Dermis microvascular lymphatic vessel endothelial cell (primary cell): ENCODE data around the gene PDIA4. TPM values are rescaled to one million over a fixed set of nuclear protein-coding genes. Genes with fewer than 3 reads are reported as not detected.
"Not testable (repeated sequence)": the region's sequence is repeated elsewhere in the genome, so short reads cannot be mapped to it uniquely, and the experiment has no call there.

Experiments
- DNase-seq, 2 donors: peaks; one replicate each; pipeline versions ENCODE4 v3.0.0 to v3.0.0-alpha.2; 2010; ENCODE audit warnings: low read depth in 2 of 2
- total RNA-seq: library from RNA; depleted of rRNA; stranded (reverse); fragments of >200 nt; gene quantifications from 2 replicates; pipeline ENCODE4 v1.2.1, GENCODE V29; 2014

PDIA4 gene
- total RNA-seq, result 239 and 243 TPM in 2 replicates

DNA sequence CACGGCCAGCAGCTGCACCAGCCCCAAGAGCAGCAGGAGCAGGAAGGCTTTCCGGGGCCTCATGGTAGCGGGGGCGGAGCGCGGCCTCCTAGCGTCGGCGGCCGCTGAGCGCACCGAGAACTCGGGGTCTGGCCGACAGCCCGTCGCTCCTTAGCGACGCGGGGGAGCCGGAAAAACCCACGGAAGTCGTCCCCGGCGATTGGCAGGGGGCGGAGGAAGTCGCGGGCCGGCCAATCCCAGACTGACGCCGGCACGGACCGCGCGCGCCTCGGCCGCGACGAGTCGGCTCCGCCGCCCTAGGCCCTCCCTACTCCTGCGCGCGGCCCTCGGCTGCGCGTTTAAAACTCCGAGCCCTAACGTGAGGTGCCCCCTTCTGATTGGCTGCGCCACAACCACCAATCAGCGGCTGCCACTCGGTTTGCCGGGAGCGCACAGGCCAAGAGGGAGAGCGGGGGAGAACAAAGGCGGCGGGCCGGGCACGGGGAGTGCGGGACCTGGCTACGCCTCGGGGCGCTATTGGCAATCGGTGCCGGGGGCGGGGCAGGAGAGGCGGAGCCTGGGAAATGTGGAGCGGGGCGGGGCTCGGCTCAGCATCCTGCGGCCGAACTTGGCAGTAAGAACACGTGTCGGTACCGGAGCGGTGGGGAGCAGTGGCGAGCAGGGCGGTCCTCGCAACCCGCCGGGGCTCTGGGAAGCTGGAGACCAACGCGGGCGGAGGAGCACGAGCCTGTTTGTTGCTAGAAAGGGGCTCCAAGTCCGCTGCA lies at the start of gene PDIA4:
Gene PDIA4, minus strand, starts transcription at position 160 of the 764 bp plus-strand sequence. Its CDS starts 97 bp downstream, at position 63.
- DNase-seq, result peak; percentile 97 to 100

DNA sequence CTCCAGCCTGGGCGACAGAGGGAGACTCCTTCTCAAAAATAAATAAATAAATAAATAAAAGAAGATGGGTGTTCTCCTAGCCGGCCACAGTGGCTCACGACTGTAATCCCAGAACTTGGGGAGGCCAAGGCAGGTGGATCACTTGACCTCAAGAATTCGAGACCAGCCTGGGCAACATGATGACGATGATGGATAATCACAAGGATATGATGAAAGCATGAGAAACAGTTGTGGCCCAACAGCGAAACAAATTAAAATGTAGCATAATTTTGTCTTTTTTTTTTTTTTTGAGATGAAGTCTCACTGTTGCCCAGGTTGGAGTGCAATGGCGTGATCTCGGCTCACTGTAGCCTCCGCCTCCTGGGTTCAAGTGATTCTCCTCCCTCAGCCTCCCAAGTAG lies 49.3 kb upstream of the PDIA4 start:
- DNase-seq, result no peak

- no peak for DNase-seq
Measured at GRCh38 chr7:149075286-149075685, 47.0 kb upstream of the PDIA4 start.

DNA sequence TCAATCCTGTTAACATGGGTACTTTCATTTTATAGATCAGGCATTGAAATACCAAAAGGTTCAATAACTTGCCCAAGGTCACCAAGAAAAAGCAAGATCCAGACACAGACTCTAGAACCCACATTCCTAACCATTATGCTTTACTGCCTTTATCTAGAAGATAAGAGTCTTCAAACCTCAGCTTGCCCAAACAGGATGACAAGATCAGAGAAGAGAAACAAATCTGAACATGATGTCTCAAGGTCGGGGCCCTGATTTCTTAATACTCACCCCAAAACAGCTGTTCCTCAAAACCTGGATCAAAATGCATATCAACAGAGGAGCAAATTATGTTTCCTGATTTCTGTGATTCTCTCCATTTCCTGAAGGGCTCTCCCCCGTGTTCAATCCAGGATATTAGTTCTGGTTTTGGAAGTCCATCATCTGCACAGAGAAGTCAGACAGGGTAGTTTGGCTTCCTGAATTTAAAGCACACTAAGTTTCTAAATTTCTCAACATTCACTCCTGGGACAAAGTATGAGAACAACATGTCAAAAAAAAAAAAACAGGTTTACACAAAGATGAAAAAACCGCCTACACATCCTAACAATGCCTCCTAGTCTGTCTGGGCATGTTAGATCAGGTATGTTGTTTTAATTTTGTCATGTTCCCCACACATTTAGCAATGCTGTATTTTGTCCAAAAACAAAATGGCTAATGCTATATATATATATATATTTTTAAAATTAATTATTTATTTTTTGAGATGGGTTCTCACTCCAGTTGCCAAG lies 46.0 kb upstream of the PDIA4 start:
- DNase-seq, result no peak

DNA sequence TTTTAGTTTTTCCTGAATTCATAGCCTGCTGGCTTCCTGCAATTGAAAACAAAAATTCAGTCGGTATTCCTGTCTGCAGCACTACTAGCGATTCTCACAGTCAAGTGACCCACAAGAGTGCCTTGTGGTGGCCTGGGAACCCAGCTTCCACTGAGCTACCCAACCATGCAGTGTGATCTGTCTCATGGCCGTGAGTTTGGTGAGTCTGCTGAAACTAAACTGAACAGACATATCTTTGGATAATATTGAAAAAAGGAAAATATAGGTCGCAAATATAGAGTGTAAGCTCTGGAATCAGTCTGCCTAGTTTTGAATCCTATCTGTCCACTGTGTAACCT lies 44.1 kb upstream of the PDIA4 start:
- no peak for DNase-seq

DNA sequence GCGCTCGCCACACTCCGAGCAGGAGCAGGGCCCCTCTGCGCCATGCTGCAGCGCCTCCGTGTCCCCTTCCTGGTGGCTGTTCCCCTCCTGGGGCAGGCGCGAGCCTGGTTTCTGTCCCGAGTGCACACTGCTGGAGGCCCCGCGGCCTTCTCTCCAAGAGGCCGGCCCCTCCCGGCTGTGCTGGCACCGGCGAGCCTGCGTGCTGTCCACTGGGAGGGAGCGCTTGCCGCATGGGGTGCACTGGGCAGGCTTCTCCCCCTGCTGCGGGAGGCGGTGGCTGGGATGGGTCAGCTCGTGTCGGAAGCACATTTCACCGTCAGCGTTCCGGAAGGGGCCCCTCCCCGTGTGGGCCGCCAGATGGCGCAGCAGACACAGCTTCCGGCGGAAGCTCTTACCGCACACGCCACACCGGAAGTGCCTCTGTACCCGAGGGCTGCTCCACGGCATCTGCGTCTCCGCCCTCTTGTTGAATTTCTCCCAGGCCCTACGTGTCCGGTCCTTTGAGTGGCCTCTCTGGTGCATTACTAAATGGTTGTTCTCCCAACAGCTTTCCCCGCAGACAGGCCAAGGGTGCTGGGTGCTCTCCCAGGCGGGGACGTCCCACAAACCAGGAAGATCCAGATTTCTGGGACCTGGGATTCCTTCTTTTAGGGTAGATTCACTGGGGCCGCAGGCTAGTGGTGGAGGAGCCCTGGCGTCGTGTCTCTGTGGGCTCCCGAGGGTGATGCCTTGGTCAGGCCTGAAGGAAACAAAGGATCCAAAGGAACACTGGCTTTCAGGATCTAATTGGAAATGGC lies 43.5 kb upstream of the PDIA4 start:
- DNase-seq, result peak in 1 of 2 donors; percentile 26

- no peak for DNase-seq
Measured at GRCh38 chr7:149071182-149071635, 42.9 kb upstream of the PDIA4 start.

DNA sequence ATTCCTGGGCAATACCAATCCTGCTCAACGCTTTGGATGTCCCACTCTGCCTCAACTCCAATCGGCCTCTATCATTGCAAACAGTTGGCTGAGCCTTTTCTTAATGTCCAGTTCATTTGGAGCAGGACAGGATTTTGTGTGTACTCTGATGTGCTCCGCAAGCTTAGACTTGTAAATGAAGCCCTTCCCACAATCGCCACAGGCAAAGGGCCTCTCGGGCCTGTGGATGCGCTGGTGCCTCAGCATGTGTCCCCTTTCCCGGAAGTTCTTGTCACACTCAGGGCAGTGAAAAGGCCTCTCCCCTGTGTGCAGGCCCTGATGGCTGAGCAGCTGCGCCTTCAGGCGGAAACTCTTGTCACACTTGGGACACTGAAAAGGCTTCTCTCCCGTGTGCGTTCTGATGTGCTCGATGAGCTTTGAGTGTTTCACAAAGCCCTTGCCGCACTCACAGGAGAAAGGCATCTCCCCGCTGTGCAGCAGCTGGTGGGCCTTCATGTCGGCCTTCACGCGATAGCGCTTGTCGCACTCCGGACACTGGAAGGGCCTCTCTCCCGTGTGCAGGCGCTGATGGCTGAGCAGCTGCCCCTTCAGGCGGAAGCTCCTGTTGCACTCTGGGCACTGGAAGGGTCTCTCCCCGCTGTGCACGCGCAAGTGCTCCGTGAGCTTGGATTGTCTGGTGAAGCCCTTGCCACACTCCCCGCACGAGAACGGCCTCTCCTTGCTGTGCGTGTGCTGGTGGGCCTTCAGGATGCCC lies 42.2 kb upstream of the PDIA4 start:
- DNase-seq, result no peak

DNA sequence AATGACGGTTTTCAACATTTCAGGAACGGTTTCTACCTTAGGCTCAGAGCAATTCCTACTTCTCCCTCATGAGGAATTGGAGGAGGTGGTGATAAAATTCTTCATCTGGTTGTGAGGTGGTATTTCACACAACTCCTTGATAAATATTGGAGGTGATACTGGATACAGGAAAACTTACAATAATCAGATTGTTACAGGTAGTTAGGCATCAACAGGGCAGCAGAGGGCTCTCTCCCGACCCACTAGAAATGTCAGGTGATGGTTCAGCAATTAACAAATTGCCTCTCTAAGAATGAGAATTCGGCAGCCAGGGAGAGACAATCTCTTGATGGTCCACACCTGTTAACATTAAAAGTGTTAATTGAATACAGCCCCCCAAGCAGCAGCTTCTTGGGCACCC lies 39.6 kb upstream of the PDIA4 start:
- no peak for DNase-seq

DNA sequence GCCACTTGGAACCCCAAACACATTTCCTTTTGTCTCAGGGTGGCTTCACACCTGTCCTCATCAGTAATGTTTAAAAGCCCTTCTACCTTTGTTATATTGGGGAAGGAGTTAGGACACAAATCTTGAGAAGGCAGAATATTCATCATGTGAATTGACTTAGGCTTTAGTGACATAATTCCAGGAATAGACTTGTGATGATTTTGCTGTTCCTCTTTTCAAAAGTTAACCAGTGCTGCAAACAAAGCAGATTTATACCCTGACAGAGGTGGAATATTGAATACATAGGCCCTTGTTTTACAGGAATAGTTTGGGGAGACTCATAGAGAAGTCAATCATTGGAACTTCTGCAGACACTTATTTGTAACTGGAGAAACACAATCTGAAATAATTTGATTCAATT lies 35.2 kb upstream of the PDIA4 start:
- no peak for DNase-seq

DNA sequence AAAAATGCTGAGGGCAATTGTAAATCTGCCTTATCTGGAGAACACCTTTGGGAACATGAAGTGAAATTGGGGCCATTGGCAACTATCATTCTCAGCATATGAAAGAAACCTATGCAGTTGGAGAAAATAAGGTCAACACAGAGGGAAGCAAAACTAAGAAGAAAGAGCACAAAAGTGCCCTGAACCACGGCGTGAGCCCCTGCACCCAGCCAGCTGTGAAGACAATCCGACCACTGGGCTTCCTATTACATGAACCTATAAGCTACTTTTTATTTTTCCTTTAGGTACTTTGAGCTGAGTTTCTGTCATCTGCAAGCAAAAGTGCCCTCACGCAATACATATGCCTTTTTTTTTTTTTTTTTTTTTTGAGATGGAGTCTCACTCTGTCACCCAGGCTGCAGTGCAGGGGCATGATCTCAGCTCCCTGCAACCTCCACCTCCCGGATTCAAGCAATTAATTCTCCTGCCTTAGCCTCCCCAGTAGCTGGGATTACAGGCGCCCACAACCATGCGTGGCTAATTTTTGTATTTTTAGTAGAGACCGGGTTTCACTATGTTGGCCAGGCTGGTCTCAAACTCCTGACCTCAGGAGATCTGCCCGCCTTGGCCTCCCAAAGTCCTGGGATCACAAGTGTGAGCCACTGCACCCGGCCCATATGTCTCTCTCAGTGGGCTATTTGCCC lies 34.1 kb upstream of the PDIA4 start:
- not testable (repeated sequence) for DNase-seq

DNA sequence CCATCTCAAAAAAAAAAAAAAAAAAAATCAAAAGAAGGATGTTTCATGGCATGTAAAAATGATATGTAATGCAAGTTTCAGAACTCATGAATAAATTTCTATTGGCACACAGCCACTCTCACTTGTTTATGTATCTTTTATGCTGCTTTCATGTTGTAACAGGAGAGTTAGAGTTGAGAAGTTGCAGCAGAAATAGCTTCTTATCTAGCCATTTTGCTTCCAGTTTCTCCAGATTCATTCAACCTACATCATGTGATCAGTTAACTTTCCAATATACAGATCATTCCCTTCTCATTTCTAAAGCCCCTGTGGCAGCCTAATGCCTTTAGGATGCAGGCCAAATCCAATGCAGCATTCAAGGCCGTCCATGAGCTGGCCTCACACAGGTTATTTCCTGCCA lies 31.9 kb upstream of the PDIA4 start:
- no peak for DNase-seq

DNA sequence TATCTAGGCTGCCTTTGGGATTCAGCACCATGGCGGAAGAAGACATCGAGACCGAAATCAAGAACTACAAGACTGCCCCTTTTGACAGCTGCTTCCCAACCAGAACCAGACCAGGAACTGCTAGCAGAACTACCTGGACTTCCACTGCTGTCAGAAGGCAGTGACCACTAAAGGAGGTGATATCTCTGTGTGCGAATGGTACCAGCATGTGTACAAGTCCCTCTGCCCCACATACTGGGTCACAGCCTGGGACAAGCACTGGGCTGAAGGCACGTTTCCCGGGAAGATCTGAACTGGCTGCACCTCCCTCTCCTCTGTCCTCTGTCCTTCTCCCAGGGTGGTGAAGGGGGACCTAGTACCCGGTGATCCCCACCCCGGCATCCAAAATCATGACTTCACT lies 25.6 kb upstream of the PDIA4 start:
- no peak for DNase-seq

DNA sequence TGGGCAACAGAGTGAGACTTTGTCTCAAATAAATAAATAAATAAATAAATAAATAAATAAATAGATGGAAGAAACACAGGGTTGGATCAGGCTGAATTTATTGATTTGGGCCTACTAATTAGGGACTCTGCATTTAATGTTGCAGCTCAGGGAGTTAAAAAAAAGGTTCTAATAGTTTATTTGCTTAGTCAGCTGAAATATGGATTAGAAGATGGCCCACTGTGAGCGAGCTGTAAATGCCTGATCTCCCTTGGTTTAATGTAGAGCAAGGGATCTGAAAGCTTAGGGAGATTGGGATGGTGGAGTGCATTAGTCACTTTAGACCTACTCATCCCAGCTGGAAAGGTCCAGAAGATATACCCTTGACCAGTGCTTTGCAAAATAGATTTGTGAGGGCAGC lies 25.1 kb upstream of the PDIA4 start:
- no peak for DNase-seq

DNA sequence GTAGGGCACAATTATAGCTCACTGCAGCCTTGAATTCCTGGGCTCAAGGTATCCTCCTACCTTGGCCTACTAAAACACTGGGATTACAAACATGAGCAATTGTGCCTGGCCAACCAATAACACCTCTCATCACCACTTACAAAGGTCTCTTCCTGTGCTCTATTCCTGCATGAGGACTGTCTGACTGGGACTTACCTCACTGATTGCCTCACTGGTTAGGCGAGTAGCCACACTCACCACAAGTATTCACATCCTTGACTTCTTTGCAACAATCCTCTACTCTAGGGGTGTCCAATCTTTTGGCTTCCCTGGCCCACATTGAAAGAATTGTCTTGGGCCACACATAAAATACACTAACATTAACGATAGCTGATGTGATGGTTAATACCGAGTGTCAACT lies 22.6 kb upstream of the PDIA4 start:
- DNase-seq, result no peak

DNA sequence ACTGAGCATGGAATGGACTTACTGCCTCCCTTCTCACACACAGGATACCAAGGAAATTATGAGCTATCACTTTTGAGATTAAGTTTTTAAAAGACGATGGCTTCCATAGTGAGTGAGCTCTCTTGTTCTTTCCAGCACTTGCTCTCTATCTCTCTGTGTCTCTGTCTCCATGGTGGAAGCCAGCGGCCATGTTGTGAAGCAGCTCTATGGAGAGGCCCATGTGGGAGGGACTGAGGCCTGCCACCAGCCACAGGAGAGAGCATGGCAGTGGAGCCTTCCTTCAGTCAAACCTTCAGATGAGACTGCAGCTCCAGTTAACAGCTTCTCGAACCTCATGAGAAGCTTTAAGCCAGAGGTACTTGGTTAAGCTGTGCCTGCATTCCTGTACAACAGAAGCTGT lies 20.5 kb upstream of the PDIA4 start:
- no peak for DNase-seq

DNA sequence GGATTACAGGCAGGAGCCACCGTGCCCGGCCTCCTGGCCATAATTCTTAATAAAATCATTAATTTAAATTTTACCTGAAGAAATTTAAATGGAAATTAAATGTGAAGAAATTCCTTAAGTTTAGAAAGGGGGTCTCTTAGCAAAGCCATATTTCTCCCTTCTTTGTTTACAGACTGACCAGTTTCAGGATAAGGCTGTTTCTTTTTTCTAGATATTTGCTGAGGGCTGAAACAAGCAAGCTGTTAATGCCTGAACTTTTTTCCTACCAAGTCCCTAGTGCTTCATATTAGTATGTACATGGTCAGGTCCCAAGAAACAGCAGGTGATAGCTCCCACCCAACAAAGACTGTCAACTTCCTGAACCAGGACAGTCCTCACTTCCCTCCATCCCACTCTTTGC lies 18.1 kb upstream of the PDIA4 start:
- no peak for DNase-seq

DNA sequence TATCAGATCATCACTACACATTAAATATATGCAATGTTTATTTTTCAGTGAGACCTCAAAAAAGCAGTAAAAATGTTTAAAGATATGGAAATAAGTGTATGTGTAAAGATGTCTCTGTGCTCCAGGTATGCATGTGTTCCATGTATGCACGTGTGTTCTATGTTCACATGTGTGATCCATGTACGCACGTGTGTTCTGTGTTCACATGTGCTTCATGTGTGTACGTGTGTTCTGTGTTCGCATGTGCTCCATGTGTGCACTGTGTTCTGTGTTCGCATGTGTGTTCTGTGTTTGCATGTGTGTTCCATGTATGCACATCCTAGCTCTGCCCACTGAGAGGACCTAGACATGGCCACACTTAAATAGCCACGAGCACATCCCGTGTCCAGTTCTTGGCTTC lies 15.6 kb upstream of the PDIA4 start:
- DNase-seq, result no peak

- no peak for DNase-seq
Measured at GRCh38 chr7:149041350-149041749, 13.0 kb upstream of the PDIA4 start.

DNA sequence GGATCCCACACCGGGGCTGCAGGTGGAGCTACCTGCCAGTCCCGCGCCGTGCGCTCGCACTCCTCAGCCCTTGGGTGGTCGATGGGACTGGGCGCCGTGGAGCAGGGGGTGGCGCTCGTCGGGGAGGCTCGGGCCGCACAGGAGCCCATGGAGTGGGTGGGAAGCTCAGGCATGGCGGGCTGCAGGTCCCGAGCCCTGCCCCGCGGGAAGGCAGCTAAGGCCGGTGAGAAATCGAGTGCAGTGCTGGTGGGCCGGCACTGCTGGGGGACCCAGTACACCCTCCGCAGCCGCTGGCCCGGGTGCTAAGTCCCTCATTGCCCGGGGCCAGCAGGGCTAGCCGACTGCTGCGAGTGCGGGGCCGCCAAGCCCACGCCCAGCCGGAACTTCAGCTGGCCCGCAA lies 10.3 kb upstream of the PDIA4 start:
- not testable (repeated sequence) for DNase-seq

- peak; percentile 29 to 30 for DNase-seq
Measured at GRCh38 chr7:149036676-149037075, 8.4 kb upstream of the PDIA4 start.
